GM18519 (cell line): Measurements from ENCODE around the gene ECI2.
"Not testable (repeated sequence)": the region's sequence is repeated elsewhere in the genome, so short reads cannot be mapped to it uniquely, and the experiment has no call there.

Source experiments
- ATAC-seq: cut with Tn5 transposase; IDR thresholded peaks from one replicate; pipeline ENCODE4 v1.9.1; 2021; ENCODE audit warnings: mild to moderate bottlenecking, moderate library complexity; ENCODE audit not compliant: unreplicated experiment, low FRiP score

The ECI2 gene

DNA sequence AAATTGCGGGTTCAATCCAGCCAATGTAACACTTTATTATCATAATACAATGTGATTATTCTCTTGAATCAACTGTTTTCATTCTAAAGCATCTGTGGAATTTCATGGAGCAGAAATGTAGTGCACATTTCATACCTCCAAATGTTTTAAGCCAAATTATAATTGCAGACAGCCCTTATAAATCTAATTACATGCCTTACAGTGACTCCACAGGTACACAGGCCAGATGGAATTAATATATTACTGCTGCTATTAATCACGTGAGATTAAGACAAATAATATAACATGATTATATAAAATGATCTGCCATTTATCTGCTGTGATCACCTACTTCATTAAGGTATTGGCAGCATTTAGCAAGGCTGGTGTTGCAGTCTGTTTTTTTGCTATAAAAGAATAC, 9.7 kb upstream of the ECI2 start:
- ATAC-seq: no peak

DNA sequence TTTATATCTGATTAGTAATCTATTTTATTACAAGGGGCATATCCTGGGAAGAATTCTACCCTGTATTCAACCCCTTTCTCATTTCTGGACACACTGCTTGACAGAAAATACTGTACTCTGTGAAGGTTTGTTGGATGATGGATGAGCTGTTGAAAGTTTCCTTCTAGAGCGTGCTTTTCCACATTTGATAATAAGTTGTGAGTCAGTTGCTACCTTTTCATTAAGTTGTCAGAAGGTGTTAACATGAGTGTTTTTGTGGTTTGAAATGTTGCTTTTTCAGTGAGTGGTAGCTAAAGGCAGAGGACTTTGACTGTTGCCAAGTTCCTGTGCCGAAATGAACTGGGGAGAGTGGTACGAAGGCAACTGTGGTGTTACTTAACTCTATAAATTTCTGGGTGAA, 3.9 kb upstream of the ECI2 start:
- ATAC-seq: no peak

DNA sequence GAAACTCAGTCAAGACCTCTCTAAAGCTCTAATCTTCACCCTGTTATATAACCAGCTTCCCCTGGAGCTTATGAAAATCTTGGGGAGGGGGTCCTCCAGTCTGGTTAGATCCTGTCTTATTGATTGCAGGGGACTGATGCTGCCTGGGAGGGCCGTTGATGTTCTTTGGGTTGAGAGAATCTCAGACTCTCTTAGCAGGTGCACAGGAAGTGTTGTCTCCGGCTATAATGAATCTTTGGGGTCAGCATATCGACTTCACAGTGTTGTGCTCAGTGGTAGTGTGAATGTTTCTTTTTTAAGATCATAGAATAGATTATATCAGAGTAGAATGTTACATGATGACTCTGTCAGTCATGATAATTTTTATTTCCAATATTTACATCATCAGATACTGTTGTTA, 2.8 kb upstream of the ECI2 start:
- ATAC-seq: no peak

DNA sequence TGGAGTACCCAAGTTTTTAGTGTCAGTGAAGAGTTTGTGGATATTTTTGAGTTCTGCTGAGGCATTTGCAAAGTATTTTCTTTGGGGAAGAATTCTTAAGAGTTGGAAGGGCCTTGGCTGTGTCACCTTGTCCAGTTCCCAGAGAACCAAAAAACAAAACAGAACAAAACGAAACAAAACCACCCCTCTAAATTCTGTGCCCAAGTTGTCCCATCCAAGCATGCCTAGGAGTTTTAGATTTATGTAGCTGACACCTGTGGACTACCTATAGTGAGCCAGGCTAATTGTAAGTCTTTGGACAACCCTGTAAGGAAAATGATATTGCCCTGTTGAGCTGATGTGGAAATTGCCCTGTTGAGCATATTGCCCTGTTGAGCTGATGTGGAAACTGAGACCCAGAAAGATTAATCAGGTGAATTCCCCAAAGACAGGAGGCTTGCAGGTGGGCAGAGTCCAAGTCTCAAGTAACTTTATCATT, 1.0 kb upstream of the ECI2 start:
- ATAC-seq: no peak

DNA sequence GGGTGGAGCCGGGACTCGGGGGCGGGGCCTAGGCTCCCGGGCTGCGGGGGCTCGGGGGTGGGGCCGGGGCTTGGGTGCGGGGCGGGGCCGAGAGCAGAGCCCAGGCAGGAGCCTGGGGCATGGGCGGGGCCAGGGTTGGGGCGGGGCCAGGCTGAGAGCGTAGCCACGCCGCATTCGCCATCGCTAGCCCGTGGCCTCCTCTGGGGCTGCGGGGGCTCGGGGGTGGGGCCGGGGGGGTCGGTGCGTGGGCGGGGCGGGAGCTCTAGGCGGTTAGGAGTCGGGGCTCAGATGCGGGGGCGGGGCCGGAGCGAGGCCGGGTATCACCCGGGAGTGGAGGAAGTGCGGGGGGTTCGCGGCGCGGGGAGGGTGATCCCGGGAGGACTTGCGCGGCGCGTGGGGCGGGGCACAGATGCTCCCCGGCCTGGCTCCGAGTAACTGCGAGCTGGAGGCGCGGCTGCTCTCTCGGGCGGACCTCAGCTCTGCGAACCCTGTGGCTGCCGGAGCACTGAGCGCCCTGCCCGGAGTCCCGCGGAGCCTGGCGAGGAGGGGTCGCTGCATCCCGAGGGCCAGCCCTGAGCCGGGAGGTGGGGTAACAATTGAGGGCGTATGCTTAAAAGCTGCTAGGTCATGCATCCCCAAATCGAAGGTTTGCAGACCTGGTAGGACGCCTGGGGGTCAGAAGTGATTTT, 434 bp upstream of the ECI2 start:
- peak; percentile 53 for ATAC-seq

DNA sequence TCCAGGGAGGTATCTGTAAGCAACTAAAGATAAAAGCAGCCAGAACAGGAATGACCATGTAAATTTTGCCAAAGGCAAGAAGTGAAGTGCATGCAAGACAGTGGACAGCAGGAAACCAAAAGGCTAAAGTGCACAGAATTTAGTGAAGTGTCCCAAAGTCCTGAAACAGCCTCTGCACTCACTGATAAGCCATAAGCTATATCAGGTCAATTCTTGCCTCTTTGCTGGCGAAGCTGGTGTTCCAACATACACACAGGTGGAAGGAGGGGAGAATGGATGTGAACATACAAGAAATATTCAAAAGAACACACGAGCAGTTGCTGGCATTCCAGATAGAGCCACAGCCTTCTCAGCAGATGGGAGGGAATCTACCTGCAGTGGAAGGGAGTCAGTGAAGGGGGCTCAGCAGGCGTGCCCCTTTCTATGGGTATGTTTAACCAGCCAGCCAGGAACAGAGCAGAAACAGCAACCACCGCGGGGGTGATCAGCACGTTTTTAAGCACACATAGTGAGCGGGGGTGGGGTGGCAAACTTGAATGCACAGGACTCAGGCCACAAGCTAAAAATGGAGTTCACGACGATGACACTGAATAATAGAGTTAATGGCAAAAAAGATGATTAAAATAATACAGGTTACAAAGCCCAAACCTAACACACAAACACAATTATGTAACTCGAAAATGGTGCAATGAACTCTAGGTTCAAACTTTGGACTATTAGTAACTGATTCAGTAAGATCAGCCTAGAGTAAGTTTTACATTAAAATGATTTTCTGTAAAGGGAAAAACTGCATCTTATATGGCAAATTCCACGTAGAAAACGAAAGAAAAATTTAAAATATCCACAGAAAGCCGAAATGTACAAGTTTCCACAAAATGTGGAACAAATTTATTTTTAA, 1.2 kb downstream of the ECI2 start:
- ATAC-seq: no peak

DNA sequence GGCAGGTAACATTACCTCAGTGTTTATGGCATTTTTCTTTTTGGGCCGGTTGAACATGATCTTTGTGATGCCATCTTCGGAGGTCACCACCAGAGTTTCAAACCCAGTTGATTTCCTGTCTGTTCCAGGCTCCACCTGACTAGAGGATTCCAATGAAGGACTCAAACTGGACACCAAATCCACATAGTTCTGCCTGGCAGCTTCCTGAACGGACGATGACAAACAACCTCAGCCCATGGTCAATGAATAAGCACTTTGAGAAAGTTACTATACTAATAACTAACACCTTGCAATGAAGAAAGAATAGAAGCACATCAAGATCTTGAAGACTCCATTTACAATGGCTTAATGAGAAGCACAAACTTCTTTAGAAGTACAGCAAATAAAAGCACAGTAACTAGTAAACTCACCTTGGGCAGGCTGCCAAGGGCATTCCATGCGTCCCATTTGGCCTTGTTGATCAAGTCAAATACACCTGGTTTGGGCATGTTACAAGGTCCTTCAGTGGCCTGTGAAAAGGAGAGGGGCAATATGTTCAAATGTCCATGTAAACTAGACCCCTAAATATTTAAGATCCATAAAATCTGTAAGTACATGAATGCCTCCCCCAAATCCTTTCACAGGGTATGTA, 4.9 kb downstream of the ECI2 start:
- no peak for ATAC-seq

DNA sequence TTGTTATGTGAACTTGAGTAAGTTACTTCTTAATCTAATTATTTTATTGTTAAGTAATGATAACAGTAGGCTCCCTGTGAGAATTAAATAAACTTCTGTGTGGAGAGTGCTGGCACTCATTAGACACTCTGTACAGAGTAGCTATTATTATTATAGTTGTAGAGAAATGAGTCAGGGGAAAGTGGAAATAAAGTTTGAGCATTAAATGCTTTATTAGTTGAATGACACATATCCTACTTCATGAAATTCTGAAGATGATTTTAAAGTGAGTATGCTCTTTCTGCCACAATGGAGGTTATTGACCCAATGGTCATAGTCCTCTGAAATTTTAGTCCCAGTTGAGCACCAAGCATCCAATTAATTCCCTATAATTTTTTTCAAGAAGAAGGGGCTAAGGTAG, 5.9 kb downstream of the ECI2 start:
- ATAC-seq: no peak

DNA sequence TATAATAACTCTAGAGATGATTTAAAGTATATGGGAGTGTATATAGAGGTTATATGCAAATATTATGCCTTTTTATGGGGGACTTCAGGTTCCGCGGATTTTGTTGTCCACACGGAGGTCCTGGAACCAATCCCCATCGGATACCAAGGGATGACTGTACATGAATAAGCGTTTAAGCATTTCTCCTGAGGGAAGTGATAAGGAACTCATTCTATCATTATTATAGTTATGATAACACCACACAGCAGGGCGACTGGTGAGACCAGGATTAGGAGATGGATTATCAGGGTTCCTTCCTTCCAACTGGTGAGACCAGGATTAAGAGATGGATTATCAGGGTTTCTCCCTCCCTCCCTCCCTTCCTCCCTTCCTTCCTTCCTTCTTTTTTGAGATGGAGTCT, 6.6 kb downstream of the ECI2 start:
- ATAC-seq: no peak

DNA sequence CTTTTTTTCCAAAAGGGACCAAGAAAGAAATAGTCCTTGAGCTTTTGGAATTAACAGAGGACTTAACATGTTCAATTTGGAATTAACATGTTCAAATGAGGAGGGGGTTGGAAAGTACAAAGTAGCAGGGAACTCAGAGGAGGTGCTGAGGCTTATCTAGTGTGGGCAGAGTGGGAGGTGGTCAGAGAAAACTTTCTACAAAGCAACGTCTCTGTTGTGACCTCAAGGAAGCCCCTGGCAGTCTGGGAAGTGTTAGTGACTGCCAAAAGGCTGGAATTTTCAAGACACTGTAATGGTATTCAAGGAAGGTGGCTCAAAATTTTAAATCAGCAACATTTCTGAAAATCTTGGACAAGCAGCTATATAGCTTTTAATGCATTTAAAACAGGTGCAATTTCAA, 7.3 kb downstream of the ECI2 start:
- ATAC-seq: no peak

DNA sequence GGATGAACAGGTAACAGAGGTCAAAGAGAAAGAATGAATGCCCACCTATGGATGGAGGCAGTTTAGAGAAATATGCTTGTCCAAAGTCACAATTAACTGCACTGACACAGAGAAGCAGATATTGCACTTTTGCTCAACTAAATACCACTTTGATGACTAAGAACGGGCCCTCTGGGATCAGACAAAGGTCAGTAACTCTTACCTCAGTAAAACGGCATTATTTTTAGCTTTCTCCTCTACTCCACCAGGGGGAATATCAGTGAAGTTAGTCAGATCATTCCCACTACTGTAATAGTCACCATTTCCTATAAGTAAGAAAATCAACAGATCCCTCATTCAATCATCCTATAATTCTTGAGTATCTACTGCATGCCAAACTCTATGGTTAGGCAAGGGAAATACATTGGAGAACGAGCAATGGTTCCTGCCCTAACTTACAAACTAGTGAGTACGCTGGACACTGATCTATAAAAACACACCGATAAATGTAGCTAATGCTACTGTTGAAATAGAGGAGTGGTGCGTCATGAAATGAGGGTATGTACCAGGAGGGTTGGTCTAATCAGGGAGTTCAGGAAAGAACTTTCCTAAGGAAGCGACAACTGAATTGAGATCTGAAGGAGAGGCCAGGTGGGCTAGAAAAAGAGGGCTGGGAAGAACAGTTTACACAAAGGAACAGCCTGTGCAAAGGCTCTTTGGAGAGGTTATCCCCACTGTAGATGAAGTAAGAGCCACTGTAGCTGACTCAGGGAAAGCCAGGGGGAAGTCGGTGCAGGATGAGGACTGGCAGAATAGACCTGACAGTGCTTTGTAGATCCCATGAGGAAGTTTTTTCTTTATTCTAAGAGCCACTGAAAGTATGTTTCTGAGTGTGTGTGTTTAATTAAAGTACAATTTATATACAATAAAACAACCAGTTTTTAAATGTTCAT, 9.2 kb downstream of the ECI2 start:
- no peak for ATAC-seq

DNA sequence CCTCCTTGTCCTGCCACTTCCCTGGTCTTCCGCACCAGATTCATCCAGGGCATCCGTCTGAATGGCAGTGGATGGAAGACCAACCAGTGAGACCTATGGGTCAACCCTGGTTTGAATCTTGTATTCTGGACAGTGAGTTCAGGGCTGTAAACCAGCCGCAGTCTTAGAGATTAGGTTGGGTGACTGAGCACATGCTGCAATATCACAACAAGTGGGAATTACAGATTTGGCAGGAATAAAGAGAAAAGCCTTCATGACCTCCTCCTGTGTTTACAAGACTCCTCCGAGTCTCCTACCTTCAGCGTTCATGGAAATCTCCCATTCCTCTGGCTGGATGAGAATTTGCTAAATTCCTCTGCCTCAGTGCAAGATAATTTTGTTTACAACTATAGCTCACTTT, 9.9 kb downstream of the ECI2 start:
- ATAC-seq: no peak

DNA sequence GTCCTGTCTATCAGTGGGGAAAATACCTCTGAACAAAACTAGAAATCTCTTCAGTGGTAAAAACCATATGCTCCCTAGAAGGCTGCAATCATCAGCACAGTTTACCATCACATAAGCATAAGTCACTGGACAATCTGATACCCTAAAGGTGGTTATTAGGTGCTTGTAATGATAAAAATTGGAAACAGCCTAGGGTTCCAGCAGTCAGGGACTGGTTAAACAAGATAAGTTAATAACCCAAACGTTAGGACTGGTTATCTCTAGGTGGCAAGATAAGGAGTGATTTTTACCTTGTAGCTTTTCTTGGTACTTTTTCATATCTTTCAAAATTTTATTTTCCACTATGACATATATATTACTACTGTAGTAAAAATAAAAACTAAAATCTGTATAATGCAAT, 11.0 kb downstream of the ECI2 start:
- ATAC-seq: no peak

DNA sequence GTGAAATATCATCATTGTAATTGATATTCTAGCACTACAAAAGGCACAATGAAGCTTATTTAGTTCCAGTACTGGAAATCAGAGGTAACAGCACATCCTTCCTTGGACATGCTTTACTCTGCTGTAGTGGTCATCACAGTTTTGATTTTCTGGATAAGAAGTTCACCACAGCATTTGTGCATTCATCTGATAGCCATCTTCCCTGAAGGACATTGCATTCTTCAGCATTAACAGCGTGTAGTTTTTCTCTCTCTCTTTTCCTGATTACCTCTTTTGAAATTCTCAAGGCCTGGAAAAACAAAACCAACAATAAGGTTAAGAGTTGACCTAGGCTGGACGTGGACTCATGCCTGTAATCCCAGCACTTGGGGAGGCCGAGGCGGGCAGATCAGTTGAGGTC, 19.6 kb downstream of the ECI2 start:
- ATAC-seq: no peak

DNA sequence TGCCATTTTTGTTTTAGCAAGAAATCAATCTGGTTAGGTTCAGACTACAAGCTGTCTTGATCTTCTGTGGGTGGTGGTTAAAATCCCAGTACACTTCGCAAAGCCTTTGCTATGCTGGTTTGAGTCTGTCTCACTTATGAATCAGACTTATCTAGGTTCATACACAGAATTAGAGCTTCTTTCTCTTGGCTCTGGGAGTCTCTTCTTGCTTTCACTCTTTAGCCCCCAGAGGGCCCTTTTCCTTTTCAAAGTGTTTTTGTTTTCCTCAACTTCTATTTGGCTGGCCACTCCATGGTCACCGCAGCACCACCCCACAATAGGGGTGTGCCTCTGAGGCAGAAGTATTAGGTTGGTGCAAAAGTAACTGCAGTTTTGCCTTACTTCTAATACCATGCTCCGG, 21.3 kb downstream of the ECI2 start:
- ATAC-seq: no peak

DNA sequence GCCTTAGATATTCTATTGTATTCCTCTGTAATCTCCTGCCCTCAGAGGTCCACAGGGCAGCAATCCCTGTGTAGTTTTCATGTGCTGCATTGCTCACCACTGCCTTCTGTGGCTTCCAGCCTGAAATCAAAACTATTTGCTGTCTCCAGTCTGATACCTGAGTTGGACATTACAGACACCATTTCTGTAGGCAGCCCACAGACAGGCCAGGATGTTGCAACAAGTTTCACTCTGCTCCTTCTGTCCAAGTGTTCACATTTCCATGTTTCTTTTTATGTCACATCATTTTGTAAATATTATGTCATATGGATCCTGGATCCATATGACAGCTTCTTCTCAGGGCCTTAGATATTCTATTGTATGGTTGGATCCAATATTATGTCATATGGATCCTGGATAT, 21.7 kb downstream of the ECI2 start:
- no peak for ATAC-seq

DNA sequence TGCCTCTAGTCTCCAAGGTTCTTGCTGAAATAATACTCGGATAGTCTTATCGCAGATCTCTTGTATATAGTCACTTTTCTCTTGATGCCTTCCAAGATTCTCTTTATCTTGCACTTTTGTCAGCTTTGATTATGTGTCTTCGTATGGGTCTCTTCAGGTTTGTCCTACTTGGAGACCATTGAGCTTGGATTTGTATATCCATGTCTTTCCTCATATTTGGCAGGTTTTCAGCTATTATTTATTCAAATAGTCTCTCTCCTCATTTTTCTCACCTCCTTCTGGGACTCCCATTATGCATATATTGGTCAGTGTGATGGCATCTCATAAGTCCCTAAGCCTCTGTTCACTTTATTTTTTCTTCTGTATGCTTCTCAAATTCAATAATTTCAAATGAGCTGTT, 23.0 kb downstream of the ECI2 start:
- no peak for ATAC-seq

DNA sequence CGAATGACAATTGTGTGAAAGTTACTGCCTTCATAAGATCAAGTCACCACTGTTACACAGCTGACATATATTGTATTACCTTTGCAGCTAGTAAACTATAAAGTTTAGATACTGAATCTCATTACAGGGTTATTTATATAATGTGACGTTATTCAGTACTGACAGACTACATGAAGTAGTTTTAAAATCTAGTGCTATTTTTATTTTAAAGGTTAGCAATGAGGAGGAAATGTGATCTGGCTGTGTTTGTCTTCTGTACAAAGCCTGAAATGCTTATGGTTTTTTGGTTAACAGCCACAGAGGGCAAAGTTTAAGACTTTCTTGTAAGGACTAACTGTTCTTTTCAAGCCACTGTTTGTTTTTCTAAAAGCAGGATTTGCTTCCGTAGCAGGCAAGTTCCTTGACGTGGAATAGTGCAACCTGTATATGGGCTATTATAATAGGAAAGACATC, 26.0 kb downstream of the ECI2 start:
- ATAC-seq: not testable (repeated sequence)

DNA sequence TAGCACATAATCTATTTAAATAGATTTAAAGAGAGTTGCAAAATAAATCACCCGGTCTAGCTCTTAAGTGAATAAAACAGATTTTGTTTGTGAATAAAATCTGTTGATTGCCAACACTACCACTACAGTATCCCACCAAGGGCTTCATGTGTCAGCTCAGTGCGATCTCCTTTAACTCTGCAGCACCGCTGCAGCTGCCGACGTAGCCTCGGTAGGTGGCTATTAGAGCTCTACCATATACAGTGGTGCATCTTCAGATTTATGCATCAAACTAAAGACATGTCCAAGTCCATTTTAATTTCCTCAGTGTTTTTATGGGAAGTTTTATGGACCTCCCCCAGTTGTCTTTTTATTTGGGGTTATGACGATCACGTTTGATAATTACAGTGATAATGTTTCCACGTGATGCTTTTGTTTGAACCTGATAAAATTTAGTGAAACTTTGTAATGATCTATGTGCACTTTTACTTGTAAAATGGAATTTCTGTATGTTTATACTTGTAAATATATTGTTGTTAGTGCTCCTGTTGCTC, 26.7 kb downstream of the ECI2 start:
- ATAC-seq: no peak

DNA sequence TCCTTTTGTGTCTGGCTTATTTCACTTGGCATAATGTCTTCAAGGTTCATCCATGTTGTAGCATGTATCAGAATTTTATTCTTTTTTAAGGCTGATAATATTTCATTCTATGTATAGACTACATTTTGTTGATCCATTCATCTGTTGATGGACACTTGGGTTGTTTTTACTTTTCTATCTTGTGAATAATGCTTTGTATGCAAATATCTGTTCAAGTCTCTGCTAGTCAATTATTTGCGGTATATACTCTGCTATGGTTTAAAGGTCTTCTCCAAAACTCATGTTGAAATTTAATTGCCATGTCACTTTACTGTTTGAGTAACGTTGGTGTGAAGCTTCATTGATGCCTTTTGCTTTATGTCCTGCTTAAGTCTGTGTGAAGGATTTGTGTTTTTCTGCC, 27.5 kb downstream of the ECI2 start:
- no peak for ATAC-seq
